ENCODE results near the gene KCNAB2.

The KCNAB2 gene

GRCh38 chr1:6096243-6097116, 50.8 kb downstream of the KCNAB2 start:
- DNase-seq (ENCODE audit: low read depth in 2 of 2): no peak

GRCh38 chr1:6097117-6097595, 51.5 kb downstream of the KCNAB2 start:
- no peak for DNase-seq (ENCODE audit: low read depth in 2 of 2)

DNA sequence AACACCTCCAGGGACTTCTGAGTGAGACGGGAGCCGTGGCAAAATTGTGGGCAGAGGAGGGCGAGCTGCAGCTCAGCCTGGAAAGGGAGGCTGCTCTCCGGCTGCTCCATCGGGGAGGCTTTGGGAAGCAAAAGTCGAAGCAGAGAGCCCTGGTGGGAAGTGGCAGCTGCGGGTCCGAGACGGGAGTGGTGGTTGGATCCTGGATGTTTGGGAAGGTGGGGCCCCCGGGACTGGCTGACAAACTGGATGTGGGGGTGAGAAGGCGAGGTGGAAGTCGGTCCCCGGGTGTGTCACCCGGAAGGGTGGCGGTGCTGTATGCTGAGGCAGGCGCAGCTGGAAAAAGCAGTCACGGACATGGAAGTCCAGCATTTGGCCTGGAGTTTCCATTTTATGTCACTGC, 52.1 kb downstream of the KCNAB2 start:
- DNase-seq (ENCODE audit: low read depth in 2 of 2): no peak

DNA sequence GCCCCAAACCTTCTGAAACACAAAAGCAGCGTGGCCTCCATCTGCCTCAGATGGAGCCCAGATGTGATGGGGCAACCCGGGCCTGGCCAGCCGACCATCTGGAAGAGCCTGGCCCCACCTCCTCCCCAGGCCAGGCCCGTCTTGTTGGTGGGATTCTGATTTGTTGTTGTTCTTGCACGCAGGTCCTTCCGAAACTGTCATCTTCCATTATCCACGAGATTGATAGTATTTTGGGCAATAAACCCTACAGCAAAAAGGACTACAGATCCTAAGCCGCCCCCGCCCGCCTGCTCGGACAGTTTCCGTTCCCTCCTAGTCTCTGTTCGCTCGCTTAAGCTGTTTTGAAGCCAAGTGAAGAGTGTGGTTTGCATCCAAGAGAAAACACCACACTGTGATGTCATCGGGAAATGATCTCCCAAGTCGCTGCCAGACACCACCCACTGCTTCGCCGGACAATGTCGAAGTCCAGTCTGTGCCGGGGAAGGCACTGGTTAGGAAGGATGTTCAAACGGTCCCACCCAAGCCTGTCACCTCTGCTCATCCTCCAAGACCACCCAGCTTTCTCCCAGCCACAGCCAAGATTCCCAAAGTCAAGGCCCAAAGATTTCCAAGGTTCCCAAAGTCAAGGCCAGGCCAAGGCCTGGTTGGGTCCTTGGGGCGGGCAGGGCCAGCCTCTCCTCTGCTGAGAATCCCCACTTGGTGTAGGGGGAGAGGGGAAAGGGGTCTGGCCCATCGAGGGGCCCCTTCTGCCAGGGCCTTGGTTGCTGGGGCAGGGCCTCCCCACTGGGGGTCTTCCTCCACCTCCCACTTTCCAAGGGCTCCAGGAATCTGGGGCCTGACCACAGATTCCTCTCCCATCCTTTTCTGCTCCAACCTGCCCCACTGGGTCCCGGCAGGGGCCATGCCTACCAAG, 52.9 kb downstream of the KCNAB2 start:
- DNase-seq (ENCODE audit: low read depth in 2 of 2): no peak

- DNase-seq (ENCODE audit: low read depth in 2 of 2): no peak
Observed at GRCh38 chr1:6099297-6099696, 53.6 kb downstream of the KCNAB2 start.

DNA sequence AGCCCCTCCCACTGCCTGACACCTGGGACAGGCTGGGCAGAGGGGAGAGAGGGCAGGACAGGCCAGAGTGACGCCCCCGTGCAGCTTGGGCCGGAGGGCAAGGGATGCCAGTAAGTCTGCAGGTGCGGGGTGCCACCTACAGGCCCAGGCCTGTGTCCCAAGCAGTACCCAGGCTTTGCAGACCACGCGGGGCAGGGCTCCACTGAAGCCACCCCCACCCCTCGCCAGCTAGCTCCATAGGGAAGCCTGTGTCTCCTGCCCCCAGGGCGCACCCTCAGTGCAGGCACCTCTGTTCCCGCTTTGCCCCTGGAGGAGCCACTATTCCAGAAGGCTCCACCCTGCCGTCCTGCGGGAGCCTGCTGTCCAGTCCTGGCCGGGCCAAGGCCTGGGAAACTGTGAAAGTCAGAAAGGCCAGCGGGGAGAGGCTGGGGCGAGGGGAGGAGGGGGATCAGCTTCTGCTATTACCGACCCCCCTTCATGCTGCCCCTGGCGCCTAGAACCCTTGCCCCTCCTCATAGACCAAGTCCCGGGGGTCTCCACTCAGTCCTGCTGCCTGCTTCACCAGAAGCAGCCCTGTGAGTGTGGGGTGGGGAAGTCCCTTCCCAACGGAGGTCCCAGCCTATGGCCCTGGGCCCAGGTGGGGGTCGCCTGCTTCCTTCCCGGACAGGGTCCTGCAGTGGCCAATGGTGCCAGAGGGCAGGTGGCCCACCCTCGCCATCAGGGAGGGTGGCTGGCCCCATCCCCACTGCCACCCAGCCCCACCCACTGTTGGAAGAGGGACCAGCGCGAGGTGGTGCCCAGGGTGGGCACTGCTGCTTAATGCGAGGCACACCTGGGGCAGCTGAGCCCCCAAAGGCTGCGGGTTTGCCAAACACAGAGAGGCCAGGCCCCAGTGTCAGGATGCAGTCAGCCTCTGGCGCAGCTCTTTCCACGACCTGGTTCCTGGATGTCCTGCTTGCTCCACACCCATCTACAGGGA, 54.4 kb downstream of the KCNAB2 start:
- DNase-seq (ENCODE audit: low read depth in 2 of 2): no peak

- no peak for DNase-seq (ENCODE audit: low read depth in 2 of 2)
Observed at GRCh38 chr1:6100861-6101783, 55.4 kb downstream of the KCNAB2 start.

DNA sequence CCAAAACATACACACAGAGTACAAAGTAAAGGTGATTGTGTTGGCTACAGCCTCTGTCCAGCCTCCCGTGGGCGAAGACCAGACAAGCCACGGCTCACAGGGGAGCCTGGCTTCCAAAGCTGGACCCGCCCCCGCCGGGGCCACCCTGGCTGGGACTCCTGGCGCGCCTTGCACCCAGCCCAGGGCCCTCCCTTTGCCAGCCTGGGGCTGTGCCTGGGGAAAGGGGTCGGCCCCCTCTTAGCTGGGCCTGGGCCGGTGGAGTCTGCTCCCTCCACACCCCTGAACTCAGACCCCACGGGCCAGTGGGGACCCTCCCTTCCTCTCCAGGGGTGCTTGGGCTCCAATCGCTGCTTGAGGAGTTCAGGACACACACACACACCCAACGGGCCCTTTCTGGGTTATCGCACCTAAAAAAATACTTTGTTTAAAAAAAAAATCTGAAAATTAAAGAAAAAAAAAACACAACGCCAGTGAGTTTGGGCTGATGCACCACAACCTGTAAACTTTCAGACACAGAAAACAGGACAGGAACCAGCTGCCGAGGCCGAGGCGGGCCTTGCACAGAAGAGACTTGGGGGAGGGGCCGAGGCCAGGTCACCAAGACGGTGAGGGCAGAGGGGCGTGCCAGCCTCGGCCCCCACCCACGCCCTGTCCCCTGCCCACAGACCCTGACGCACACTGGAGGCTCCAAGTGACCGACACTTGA, 56.3 kb downstream of the KCNAB2 start:
- no peak for DNase-seq (ENCODE audit: low read depth in 2 of 2)

GRCh38 chr1:6102532-6102845, 56.8 kb downstream of the KCNAB2 start:
- no peak for DNase-seq (ENCODE audit: low read depth in 2 of 2)

DNA sequence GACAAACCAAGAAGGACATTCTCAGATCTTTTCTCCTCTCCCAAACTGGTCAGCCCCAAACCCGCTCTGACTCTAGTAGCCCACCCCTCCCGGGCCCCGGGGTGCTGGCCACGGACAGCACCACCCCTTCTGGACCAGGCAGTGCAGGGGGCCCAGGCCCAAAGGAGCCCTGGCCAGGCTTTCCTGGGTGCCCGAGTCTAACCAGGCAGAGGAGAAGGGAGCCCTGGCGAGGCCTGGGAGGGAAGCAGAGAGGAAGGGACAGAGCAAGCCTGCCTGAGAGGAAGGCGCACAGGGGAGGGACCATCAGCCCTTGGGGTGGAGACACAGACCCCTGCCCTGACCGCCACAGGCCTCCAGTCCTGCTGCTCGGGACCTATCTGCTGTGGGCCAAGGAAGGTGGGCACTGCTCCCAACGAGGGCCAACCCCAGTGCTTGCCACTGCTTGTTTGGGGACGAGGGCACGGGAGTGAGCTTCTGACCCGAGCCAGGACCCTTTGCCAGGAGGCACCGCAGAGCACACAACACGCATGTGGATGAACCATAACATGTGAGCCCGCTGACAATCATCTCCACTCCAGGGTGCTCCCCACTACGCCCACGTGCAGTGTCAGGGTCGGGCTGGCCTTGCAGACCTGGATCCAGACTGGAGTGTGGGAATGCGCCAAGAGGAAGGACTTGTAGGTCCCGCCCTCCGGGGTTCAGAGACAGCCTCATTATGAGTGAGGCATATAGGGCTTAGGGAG, 57.6 kb downstream of the KCNAB2 start:
- no peak for DNase-seq (ENCODE audit: low read depth in 2 of 2)

DNA sequence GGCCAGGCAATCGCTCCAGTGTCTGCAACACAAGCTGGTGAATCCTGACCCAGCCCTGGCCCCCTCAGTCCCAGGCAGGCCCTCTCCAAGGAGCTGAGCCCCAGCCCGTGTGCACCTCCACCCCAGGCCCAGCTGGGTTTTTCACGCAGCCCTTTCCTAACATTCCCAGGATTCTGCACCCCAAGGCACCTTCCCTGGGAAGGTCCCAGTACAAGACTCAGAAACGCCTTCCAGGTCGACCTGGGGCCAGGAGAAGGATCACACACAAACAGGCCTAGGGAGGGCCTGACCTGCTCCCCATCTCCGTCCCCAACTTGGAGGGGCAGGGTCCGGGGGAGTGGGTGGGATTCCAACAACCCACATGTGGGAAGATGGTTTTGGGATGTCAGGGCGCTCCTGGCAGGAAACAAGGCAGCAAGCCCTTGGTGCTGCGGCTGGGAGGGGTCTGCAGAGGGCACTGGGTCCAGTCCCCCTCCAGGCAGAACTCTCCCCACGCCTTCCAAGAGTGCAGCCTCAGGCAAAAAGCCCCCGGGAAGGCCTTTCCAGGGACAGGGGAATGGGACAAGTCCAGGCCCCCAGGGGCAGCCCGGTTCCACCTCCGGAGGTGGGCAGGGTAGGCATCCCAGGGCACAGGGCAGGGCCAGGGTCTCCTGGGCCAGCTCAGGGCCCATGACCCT, 58.3 kb downstream of the KCNAB2 start:
- no peak for DNase-seq (ENCODE audit: low read depth in 2 of 2)

GRCh38 chr1:6104631-6105030, 58.9 kb downstream of the KCNAB2 start:
- DNase-seq (ENCODE audit: low read depth in 2 of 2): no peak

DNA sequence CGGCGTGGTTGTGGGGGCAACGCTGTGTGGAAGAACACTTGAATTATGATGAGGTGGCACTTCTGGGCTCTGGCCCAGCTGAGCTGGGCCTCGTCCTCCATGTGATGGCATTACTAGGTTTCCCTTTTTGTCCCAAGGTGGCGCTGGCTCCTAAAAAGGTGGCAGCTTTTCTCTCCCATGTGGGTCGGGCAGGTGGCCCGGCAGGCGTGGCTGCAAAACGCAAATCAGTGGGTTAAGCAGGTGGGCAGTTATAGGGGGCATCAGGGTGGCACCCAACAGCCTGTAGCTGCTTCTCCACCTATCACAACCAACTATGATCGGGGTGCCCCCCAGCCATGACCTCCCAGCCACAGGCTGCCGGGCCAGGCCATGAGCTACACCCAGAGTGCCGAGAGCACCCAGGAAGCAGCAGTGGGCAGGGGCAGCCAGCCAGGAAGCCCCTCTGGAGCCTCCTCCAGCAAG, 59.6 kb downstream of the KCNAB2 start:
- no peak for DNase-seq (ENCODE audit: low read depth in 2 of 2)

GRCh38 chr1:6105763-6106162, 60.1 kb downstream of the KCNAB2 start:
- no peak for DNase-seq (ENCODE audit: low read depth in 2 of 2)

- DNase-seq (ENCODE audit: low read depth in 2 of 2): no peak
Observed at GRCh38 chr1:6106321-6106731, 60.6 kb downstream of the KCNAB2 start.

DNA sequence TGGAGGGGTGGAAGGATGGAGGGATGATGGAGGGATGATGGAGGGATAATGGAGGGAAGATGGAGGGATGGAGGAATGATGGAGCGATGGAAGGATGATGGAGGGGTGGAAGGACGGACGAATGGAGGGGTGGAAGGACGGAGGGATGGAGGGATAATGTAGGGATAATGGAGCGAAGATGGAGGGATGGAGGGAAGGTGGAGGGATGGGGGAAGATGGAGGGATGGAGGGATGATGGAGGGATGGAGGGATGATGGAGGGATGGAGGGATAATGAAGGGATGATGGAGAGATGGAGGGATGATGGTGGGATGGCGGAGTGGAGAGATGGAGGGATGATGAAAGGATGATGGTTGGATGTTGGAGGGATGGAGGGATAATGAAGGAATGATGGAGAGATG, 61.3 kb downstream of the KCNAB2 start:
- no peak for DNase-seq (ENCODE audit: low read depth in 2 of 2)

DNA sequence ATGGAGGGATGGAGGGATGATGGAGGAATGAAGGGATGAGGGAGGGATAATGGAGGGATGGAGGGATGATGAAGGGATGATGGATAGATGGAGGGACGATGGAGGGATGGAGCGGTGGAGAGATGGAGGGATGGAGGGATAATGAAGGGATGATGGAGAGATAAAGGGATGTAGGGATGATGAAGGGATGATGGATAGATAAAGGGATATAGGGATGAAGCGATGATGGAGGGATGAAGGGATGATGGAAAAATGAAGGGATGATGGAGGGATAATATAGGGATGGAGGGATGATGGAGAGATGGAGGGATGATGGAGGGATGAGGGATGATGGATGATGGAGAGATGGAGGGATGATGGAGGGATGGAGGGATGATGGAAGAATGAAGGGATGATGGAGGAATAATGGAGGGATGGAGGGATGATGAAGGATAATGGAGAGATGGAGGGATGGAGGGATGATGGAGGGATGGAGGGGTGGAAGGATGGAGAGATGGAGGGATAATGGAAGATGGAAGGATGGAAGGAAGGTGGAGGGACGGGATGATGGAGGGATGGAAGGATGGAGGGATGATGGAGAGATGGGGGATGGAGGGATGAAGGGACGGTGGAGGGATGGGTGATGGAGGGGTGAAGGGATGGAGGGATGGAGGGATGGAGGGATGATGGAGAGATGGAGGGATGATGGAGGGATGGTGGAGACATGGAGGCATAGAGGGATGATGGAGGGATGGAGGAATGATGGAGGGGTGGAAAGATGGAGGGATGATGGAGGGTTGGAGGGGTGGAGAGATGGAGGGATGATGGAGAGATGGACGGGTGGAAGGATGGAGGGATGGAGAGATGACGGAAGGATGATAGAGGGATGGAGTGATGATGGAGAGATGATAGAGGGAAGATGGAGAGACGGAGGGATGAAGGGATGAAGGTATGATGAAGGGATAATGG, 62.0 kb downstream of the KCNAB2 start:
- no peak for DNase-seq (ENCODE audit: low read depth in 2 of 2)
